HepG2 (cell line): ENCODE results near the gene ADAM10. TPM values are rescaled to one million over a fixed set of nuclear protein-coding genes. Genes with fewer than 3 reads are reported as not detected.

Experiments
- ATAC-seq: fragments of 200-7000 bp; cut with Tn5 transposase; 3 replicates; pipeline ENCODE4 v1.9.1; 2020; ENCODE audit warnings: mild to moderate bottlenecking, moderate library complexity
- BruUV-seq: library from RNA; stranded (reverse); fragments of 400-500 nt; replicated peaks from 2 replicates; lab custom pipeline; 2021; lab: Mats Ljungman, UMichigan
- CTCF ChIA-PET: fragments of 300-600 bp; formaldehyde crosslinking; extraction: SDS; loops from one replicate; lab custom pipeline; 2021; ENCODE audit warnings: low total read pairs, inconsistent platforms, low intra/inter-chr PET ratio; lab: Yijun Ruan, JAX
- POLR2A ChIA-PET: fragments of 350-600 bp; sonication (Branson Sonifier 250); formaldehyde crosslinking; loops from one replicate; lab custom pipeline; 2020; ENCODE audit warnings: antibody characterized with exemption, inconsistent platforms; lab: Yijun Ruan, JAX
- DNase-seq: peaks from one replicate; pipeline ENCODE4 v3.0.0-alpha.2; 2015; ENCODE audit warnings: low spot score
- FAIRE-seq: peaks from 3 replicates; lab custom pipeline; 2011; peaks lifted over from hg19 to GRCh38; lab: Jason Lieb, UNC
- H2AFZ ChIP-seq: one replicate; pipeline ENCODE4 v1.6.1; 2011; ENCODE audit warnings: low read length, inconsistent platforms
- H3K27ac ChIP-seq: fragments of 300-600 bp; 3 replicates; pipeline ENCODE4 v1.8.0; 2011; ENCODE audit warnings: mixed run types, mild to moderate bottlenecking, mixed read lengths, low read length, inconsistent platforms; ENCODE audit not compliant: insufficient read depth; ENCODE audit errors: extremely low read length
- H3K27me3 ChIP-seq, 2 experiments: fragments of 200-600 bp in 1 of 2; 2 replicates in 1 of 2; 3 replicates in 1 of 2; pipeline versions ENCODE4 v1.6.0 to v1.8.0; 2011; ENCODE audit warnings: low read length in 2 of 2, mild to moderate bottlenecking in 2 of 2, moderate library complexity in 2 of 2, inconsistent platforms in 1 of 2; ENCODE audit not compliant: insufficient read depth in 2 of 2, control insufficient read depth in 1 of 2
- H3K36me3 ChIP-seq, 2 experiments: fragments of 200-600 bp in 1 of 2; replicated peaks in 1 of 2; 2 replicates in 1 of 2; 3 replicates in 1 of 2; pipeline versions ENCODE4 v1.5.1 to v1.8.0; 2011; ENCODE audit warnings: low read length in 2 of 2, inconsistent platforms in 1 of 2; ENCODE audit not compliant: insufficient read depth in 2 of 2, control insufficient read depth in 1 of 2
- H3K4me1 ChIP-seq: 2 replicates; pipeline ENCODE4 v1.5.1; 2012; ENCODE audit warnings: low read length, inconsistent platforms; ENCODE audit not compliant: insufficient read depth
- H3K4me2 ChIP-seq: 2 replicates; pipeline ENCODE4 v1.6.0; 2011; ENCODE audit warnings: low read depth, low read length, inconsistent platforms
- H3K4me3 ChIP-seq, 3 experiments: fragments of 200-600 bp in 1 of 3; sonication (generic), shearing (Covaris generic) in 1 of 3; replicated peaks in 1 of 3; 2 replicates each; pipeline ENCODE4 v1.5.1; 2011 to 2016; ENCODE audit warnings: low read length in 3 of 3, inconsistent platforms in 2 of 3, low read depth in 2 of 3, mild to moderate bottlenecking in 2 of 3, control low read depth in 1 of 3, mixed read lengths in 1 of 3; ENCODE audit not compliant: insufficient read depth in 1 of 3
- H3K79me2 ChIP-seq: one replicate; pipeline ENCODE4 v1.6.1; 2011; ENCODE audit warnings: low read length, inconsistent platforms; ENCODE audit not compliant: insufficient read depth
- H3K9ac ChIP-seq: 2 replicates; pipeline ENCODE4 v1.6.0; 2011; ENCODE audit warnings: mild to moderate bottlenecking, low read depth, low read length, inconsistent platforms; ENCODE audit not compliant: insufficient read depth
- H3K9me3 ChIP-seq: 2 replicates; pipeline ENCODE4 v1.5.1; 2012; ENCODE audit warnings: mild to moderate bottlenecking, low read length
- H4K20me1 ChIP-seq: 2 replicates; pipeline ENCODE4 v1.6.0; 2011; ENCODE audit warnings: inconsistent platforms, mild to moderate bottlenecking, low read length, moderate library complexity; ENCODE audit not compliant: insufficient read depth
- ATF5 ChIP-seq: sonication (generic); formaldehyde crosslinking; IDR thresholded peaks from 2 replicates; pipeline ENCODE4 v1.4.0; 2020; ENCODE audit warnings: mild to moderate bottlenecking, low read depth, missing genetic modification reagents
- CEBPB ChIP-seq: IDR thresholded peaks from 2 replicates; pipeline ENCODE4 v1.6.1; 2011; ENCODE audit warnings: low read depth, low read length, improper control_type of control experiment, borderline replicate concordance
- NCOA5 ChIP-seq: sonication (generic); formaldehyde crosslinking; IDR thresholded peaks from 2 replicates; pipeline ENCODE4 v1.4.0; 2020; ENCODE audit warnings: missing genetic modification reagents
- ZMAT3 ChIP-seq: sonication (generic); formaldehyde crosslinking; conservative IDR thresholded peaks from 2 replicates; pipeline ENCODE4 v1.7.0; 2021; ENCODE audit warnings: missing genetic modification reagents
- ZNF331 ChIP-seq: sonication (generic); formaldehyde crosslinking; IDR thresholded peaks from 2 replicates; pipeline ENCODE4 v1.4.0; 2020; ENCODE audit warnings: missing genetic modification reagents
- ZSCAN31 ChIP-seq: sonication (generic); formaldehyde crosslinking; IDR thresholded peaks from 2 replicates; pipeline ENCODE4 v1.5.0; 2020; ENCODE audit warnings: low read depth, mild to moderate bottlenecking, missing genetic modification reagents
- WGBS: methylation state at CpG from one replicate; pipeline ENCODE4 v1.1.6; 2017; ENCODE audit warnings: low lambda C conversion rate; 5-methylcytosine and 5-hydroxymethylcytosine counted together
- in situ Hi-C: cut with HindIII; loops from 2 replicates; pipeline ENCODE4 v1.10.0; 2017; ENCODE audit warnings: low pct_unique_long_range_greater_than_20kb; ENCODE audit not compliant: extremely low pct_ligation_motif_present
- intact Hi-C: fragments of 100-400 bp; cut with micrococcal nuclease; formaldehyde crosslinking; loops from one replicate; pipeline ENCODE4 v1.10.0; 2022; ENCODE audit not compliant: unreplicated experiment
- polyA plus RNA-seq, 8 experiments: library from polyadenylated mRNA; depleted of rRNA in 3 of 8; stranded (reverse) in 7 of 8; unstranded in 1 of 8; fragments of >200 nt; fragmentation: Illumina TruSeq in 4 of 8; extraction: Trizol in 4 of 8; gene quantifications; 2 replicates each; pipeline versions ENCODE4 v1.2.1 to v1.2.3, GENCODE V29; 2011 to 2016; ENCODE audit warnings: low read depth in 4 of 8, missing spikeins in 1 of 8, mixed read lengths in 1 of 8; ENCODE audit not compliant: insufficient read depth in 1 of 8
- total RNA-seq, 5 experiments: library from RNA; depleted of rRNA; stranded (reverse); fragments of >200 nt; fragmentation: Illumina TruSeq; extraction: Trizol; gene quantifications; 2 replicates each; pipeline ENCODE4 v1.2.3, GENCODE V29; 2016; ENCODE audit warnings: low read depth in 1 of 5

The ADAM10 gene
- total and polyA plus RNA-seq, 2 of the 13 experiments (the other 11 are each of a cell fraction or from before 2014, with no cell fraction given) = 92.7 to 125 TPM

GRCh38 chr15:58583171-58583908, 166.2 kb downstream of the ADAM10 start (continued):
- TF ChIP-seq NCOA5 (CRISPR knock-in tag) (no peak), ZSCAN31 (no peak)

- Histone ChIP-seq H3K4me3 (no peak overlapping the region), H3K9ac (no peak overlapping the region), H3K27me3 (no peaks in the 10 kb centered on the region), H3K4me1 (no peaks in the 10 kb centered on the region), H3K4me2 (no peak overlapping the region), H3K79me2 (no peaks in the 10 kb centered on the region), H3K9me3 (no peaks in the 10 kb centered on the region), H2AFZ (no peak overlapping the region), H3K36me3 (no peaks in the 10 kb centered on the region), H3K27ac (no peak overlapping the region), H4K20me1 (no peaks in the 10 kb centered on the region)
- no peak for ATAC-seq
- ChIA-PET CTCF (no interaction called here), POLR2A (no interaction called here)
- 85% methylated on average over 3 of the region's 3 CpGs for WGBS
- no peak for TF ChIP-seq ZMAT3
- no peak for TF ChIP-seq ATF5 (CRISPR knock-in tag)
- no peak for FAIRE-seq
- intact Hi-C loops = no loop called here
- DNase-seq = no peak
- BruUV-seq = no TSS peak
- in situ Hi-C loops = loop anchor here (5.0 kb wide), 1 partner anchor 50 kb away; no protein-coding TSS in a partner anchor
Observed at GRCh38 chr15:58582160-58582559, 167.3 kb downstream of the ADAM10 start.

- ChIA-PET POLR2A (no interaction called here), CTCF (no interaction called here)
- Histone ChIP-seq H3K4me1 (peaks cover 31% of the 10 kb centered on the region), H3K27me3 (no peaks in the 10 kb centered on the region), H3K4me3 (no peak overlapping the region), H4K20me1 (no peaks in the 10 kb centered on the region), H3K9ac (no peak overlapping the region), H3K4me2 (no peak overlapping the region), H2AFZ (no peak overlapping the region), H3K27ac (no peak overlapping the region), H3K9me3 (no peaks in the 10 kb centered on the region), H3K36me3 (no peaks in the 10 kb centered on the region), H3K79me2 (no peaks in the 10 kb centered on the region)
- ATAC-seq = no peak
- in situ Hi-C loops = no loop called here
- TF ChIP-seq ZNF331 (no peak), CEBPB (peak; percentile 25; the same call in 1 of the 2 replicates)
- intact Hi-C loops = no loop called here
- no TSS peak for BruUV-seq
- no peak for DNase-seq
- FAIRE-seq = no peak
Observed at GRCh38 chr15:58576657-58577056, 172.8 kb downstream of the ADAM10 start.
